HepG2 (cell line): ENCODE data around the gene ECM1. TPM values are rescaled to one million over a fixed set of nuclear protein-coding genes. Genes with fewer than 3 reads are reported as not detected.

ENCODE experiments used
- ATAC-seq: fragments of 200-7000 bp; cut with Tn5 transposase; 3 replicates; pipeline ENCODE4 v1.9.1; 2020; ENCODE audit warnings: mild to moderate bottlenecking, moderate library complexity
- BruUV-seq: library from RNA; stranded (reverse); fragments of 400-500 nt; replicated peaks from 2 replicates; lab custom pipeline; 2021; lab: Mats Ljungman, UMichigan
- CTCF ChIA-PET: fragments of 300-600 bp; formaldehyde crosslinking; extraction: SDS; loops from one replicate; lab custom pipeline; 2021; ENCODE audit warnings: low total read pairs, inconsistent platforms, low intra/inter-chr PET ratio; lab: Yijun Ruan, JAX
- POLR2A ChIA-PET: fragments of 350-600 bp; sonication (Branson Sonifier 250); formaldehyde crosslinking; loops from one replicate; lab custom pipeline; 2020; ENCODE audit warnings: antibody characterized with exemption, inconsistent platforms; lab: Yijun Ruan, JAX
- DNase-seq: peaks from one replicate; pipeline ENCODE4 v3.0.0-alpha.2; 2015; ENCODE audit warnings: low spot score
- FAIRE-seq: peaks from 3 replicates; lab custom pipeline; 2011; peaks lifted over from hg19 to GRCh38; lab: Jason Lieb, UNC
- H2AFZ ChIP-seq: one replicate; pipeline ENCODE4 v1.6.1; 2011; ENCODE audit warnings: low read length, inconsistent platforms
- H3K27ac ChIP-seq: fragments of 300-600 bp; 3 replicates; pipeline ENCODE4 v1.8.0; 2011; ENCODE audit warnings: mixed run types, mild to moderate bottlenecking, mixed read lengths, low read length, inconsistent platforms; ENCODE audit not compliant: insufficient read depth; ENCODE audit errors: extremely low read length
- H3K27me3 ChIP-seq, 2 experiments: fragments of 200-600 bp in 1 of 2; 2 replicates in 1 of 2; 3 replicates in 1 of 2; pipeline versions ENCODE4 v1.6.0 to v1.8.0; 2011; ENCODE audit warnings: low read length in 2 of 2, mild to moderate bottlenecking in 2 of 2, moderate library complexity in 2 of 2, inconsistent platforms in 1 of 2; ENCODE audit not compliant: insufficient read depth in 2 of 2, control insufficient read depth in 1 of 2
- H3K36me3 ChIP-seq, 2 experiments: fragments of 200-600 bp in 1 of 2; replicated peaks in 1 of 2; 2 replicates in 1 of 2; 3 replicates in 1 of 2; pipeline versions ENCODE4 v1.5.1 to v1.8.0; 2011; ENCODE audit warnings: low read length in 2 of 2, inconsistent platforms in 1 of 2; ENCODE audit not compliant: insufficient read depth in 2 of 2, control insufficient read depth in 1 of 2
- H3K4me1 ChIP-seq: 2 replicates; pipeline ENCODE4 v1.5.1; 2012; ENCODE audit warnings: low read length, inconsistent platforms; ENCODE audit not compliant: insufficient read depth
- H3K4me2 ChIP-seq: 2 replicates; pipeline ENCODE4 v1.6.0; 2011; ENCODE audit warnings: low read depth, low read length, inconsistent platforms
- H3K4me3 ChIP-seq, 3 experiments: fragments of 200-600 bp in 1 of 3; sonication (generic), shearing (Covaris generic) in 1 of 3; replicated peaks in 1 of 3; 2 replicates each; pipeline ENCODE4 v1.5.1; 2011 to 2016; ENCODE audit warnings: low read length in 3 of 3, inconsistent platforms in 2 of 3, low read depth in 2 of 3, mild to moderate bottlenecking in 2 of 3, control low read depth in 1 of 3, mixed read lengths in 1 of 3; ENCODE audit not compliant: insufficient read depth in 1 of 3
- H3K79me2 ChIP-seq: one replicate; pipeline ENCODE4 v1.6.1; 2011; ENCODE audit warnings: low read length, inconsistent platforms; ENCODE audit not compliant: insufficient read depth
- H3K9ac ChIP-seq: 2 replicates; pipeline ENCODE4 v1.6.0; 2011; ENCODE audit warnings: mild to moderate bottlenecking, low read depth, low read length, inconsistent platforms; ENCODE audit not compliant: insufficient read depth
- H3K9me3 ChIP-seq: 2 replicates; pipeline ENCODE4 v1.5.1; 2012; ENCODE audit warnings: mild to moderate bottlenecking, low read length
- H4K20me1 ChIP-seq: 2 replicates; pipeline ENCODE4 v1.6.0; 2011; ENCODE audit warnings: inconsistent platforms, mild to moderate bottlenecking, low read length, moderate library complexity; ENCODE audit not compliant: insufficient read depth
- ATF3 ChIP-seq: sonication (generic); formaldehyde crosslinking; IDR thresholded peaks from 2 replicates; pipeline ENCODE4 v1.4.0; 2020; ENCODE audit warnings: missing genetic modification reagents
- CENPX ChIP-seq: sonication (generic); formaldehyde crosslinking; IDR thresholded peaks from 2 replicates; pipeline ENCODE4 v1.9.0; 2021; ENCODE audit warnings: mild to moderate bottlenecking, missing genetic modification reagents, moderate library complexity
- HOXA9 ChIP-seq: sonication (generic); formaldehyde crosslinking; IDR thresholded peaks from 2 replicates; pipeline ENCODE4 v1.8.1; 2022; ENCODE audit warnings: missing genetic modification reagents, mild to moderate bottlenecking, moderate library complexity, borderline replicate concordance
- MAX ChIP-seq: IDR thresholded peaks from 2 replicates; pipeline ENCODE4 v1.6.1; 2012; ENCODE audit warnings: inconsistent platforms
- MLX ChIP-seq: IDR thresholded peaks from 2 replicates; pipeline ENCODE4 v1.6.1; 2016
- SALL1 ChIP-seq: sonication (generic); formaldehyde crosslinking; IDR thresholded peaks from 2 replicates; pipeline ENCODE4 v1.8.0; 2022; ENCODE audit warnings: mild to moderate bottlenecking, missing genetic modification reagents
- SYNCRIP ChIP-seq: fragments of 200-400 bp; formaldehyde crosslinking; IDR thresholded peaks from 2 replicates; pipeline ENCODE4 v1.6.1; 2018; ENCODE audit warnings: mild to moderate bottlenecking, low read depth, low read length; ENCODE audit not compliant: insufficient read depth
- TAF15 ChIP-seq: fragments of 200-400 bp; formaldehyde crosslinking; IDR thresholded peaks from one replicate; pipeline ENCODE4 v1.6.1; 2018; ENCODE audit warnings: mild to moderate bottlenecking, low read depth, low read length; ENCODE audit not compliant: poor library complexity, severe bottlenecking
- TRAFD1 ChIP-seq: sonication (generic); formaldehyde crosslinking; IDR thresholded peaks from 2 replicates; pipeline ENCODE4 v1.5.1; 2020; ENCODE audit warnings: missing genetic modification reagents, mild to moderate bottlenecking, borderline replicate concordance
- XBP1 ChIP-seq: sonication (generic); formaldehyde crosslinking; IDR thresholded peaks from 2 replicates; pipeline ENCODE4 v1.5.0; 2020; ENCODE audit warnings: missing genetic modification reagents
- ZNF329 ChIP-seq: sonication (generic); formaldehyde crosslinking; IDR thresholded peaks from 2 replicates; pipeline ENCODE4 v1.9.0; 2021; ENCODE audit warnings: low read depth, mild to moderate bottlenecking, missing genetic modification reagents
- ZNF598 ChIP-seq: sonication (generic); formaldehyde crosslinking; IDR thresholded peaks from 2 replicates; pipeline ENCODE4 v1.5.1; 2020; ENCODE audit warnings: mild to moderate bottlenecking, missing genetic modification reagents, borderline replicate concordance
- ZNF614 ChIP-seq: IDR thresholded peaks from 2 replicates; pipeline ENCODE4 v1.6.1; 2018; ENCODE audit warnings: missing biosample characterization, missing genetic modification reagents, inconsistent platforms, borderline replicate concordance
- WGBS: methylation state at CpG from one replicate; pipeline ENCODE4 v1.1.6; 2017; ENCODE audit warnings: low lambda C conversion rate; 5-methylcytosine and 5-hydroxymethylcytosine counted together
- in situ Hi-C: cut with HindIII; loops from 2 replicates; pipeline ENCODE4 v1.10.0; 2017; ENCODE audit warnings: low pct_unique_long_range_greater_than_20kb; ENCODE audit not compliant: extremely low pct_ligation_motif_present
- intact Hi-C: fragments of 100-400 bp; cut with micrococcal nuclease; formaldehyde crosslinking; loops from one replicate; pipeline ENCODE4 v1.10.0; 2022; ENCODE audit not compliant: unreplicated experiment
- polyA plus RNA-seq, 8 experiments: library from polyadenylated mRNA; depleted of rRNA in 3 of 8; stranded (reverse) in 7 of 8; unstranded in 1 of 8; fragments of >200 nt; fragmentation: Illumina TruSeq in 4 of 8; extraction: Trizol in 4 of 8; gene quantifications; 2 replicates each; pipeline versions ENCODE4 v1.2.1 to v1.2.3, GENCODE V29; 2011 to 2016; ENCODE audit warnings: low read depth in 4 of 8, missing spikeins in 1 of 8, mixed read lengths in 1 of 8; ENCODE audit not compliant: insufficient read depth in 1 of 8
- total RNA-seq, 5 experiments: library from RNA; depleted of rRNA; stranded (reverse); fragments of >200 nt; fragmentation: Illumina TruSeq; extraction: Trizol; gene quantifications; 2 replicates each; pipeline ENCODE4 v1.2.3, GENCODE V29; 2016; ENCODE audit warnings: low read depth in 1 of 5
- TF ChIP-seq, protein P1 (sequence below): sonication (generic); formaldehyde crosslinking; IDR thresholded peaks from 2 replicates; pipeline ENCODE4 v1.8.1; 2023; ENCODE audit warnings: mild to moderate bottlenecking, inconsistent platforms, moderate library complexity, missing genetic modification reagents, borderline replicate concordance
- TF ChIP-seq, protein P2 (sequence below): sonication (generic); formaldehyde crosslinking; IDR thresholded peaks from 2 replicates; pipeline ENCODE4 v1.4.0; 2020; ENCODE audit warnings: mild to moderate bottlenecking, missing genetic modification reagents, borderline replicate concordance

ECM1 gene
- total and polyA plus RNA-seq, 2 of the 13 experiments (the other 11 are each of a cell fraction or from before 2014, with no cell fraction given) = 0.42 to 1.0 TPM

GRCh38 chr1:150514913-150515327, 7.0 kb downstream of the ECM1 start:
- peaks cover 32% of the 10 kb centered on the region for H3K4me1 ChIP-seq
- peak overlapping the region; percentile 82 for H2AFZ ChIP-seq
- H3K79me2 ChIP-seq = no peaks in the 10 kb centered on the region
- H3K9ac ChIP-seq = peak overlapping the region; percentile 81
- BruUV-seq = TSS peak; percentile 98
- intact Hi-C loops = loop anchor here (1.0 kb wide), 1 partner anchor 17 kb away; no protein-coding TSS in a partner anchor
- ChIA-PET POLR2A (interaction anchor here (0.8 to 3.3 kb wide), 25 partner anchors 8 to 491 kb away, joined by 3 to 78 read pairs (median 5); partner anchors contain the start of genes ADAMTSL4, GOLPH3L, RPRD2 and TARS2), CTCF (no interaction called here)
- in situ Hi-C loops = no loop called here
- H4K20me1 ChIP-seq = no peaks in the 10 kb centered on the region
- H3K4me3 ChIP-seq = peak overlapping the region; percentile 56 to 84 (median 73)
- H3K27me3 ChIP-seq = no peaks in the 10 kb centered on the region; a peak in 1 of 5 replicates
- ATAC-seq = peak; percentile 28
- no peaks in the 10 kb centered on the region for H3K36me3 ChIP-seq
- FAIRE-seq = no peak
- H3K27ac ChIP-seq = peak overlapping the region; percentile 82
- 16% methylated on average over 13 of the region's 21 CpGs for WGBS
- DNase-seq = no peak
- peak overlapping the region; percentile 85 for H3K4me2 ChIP-seq
- H3K9me3 ChIP-seq = no peaks in the 10 kb centered on the region
- TF ChIP-seq TRAFD1 (CRISPR knock-in tag) (no peak), MLX (no peak), XBP1 (CRISPR knock-in tag) (no peak), ZNF598 (no peak), SALL1 (peak; percentile 12; the same call in 1 of the 2 replicates), ZNF329 (CRISPR knock-in tag) (0 out of 2 replicates have a peak, but pooled peaks have one; percentile 44), ZNF614 (CRISPR knock-in tag) (no peak), CENPX (no peak), HOXA9 (CRISPR knock-in tag) (no peak), SYNCRIP (no peak), MAX (no peak), TAF15 (no peak), ATF3 (no peak)
- TF ChIP-seq, protein P1, sequence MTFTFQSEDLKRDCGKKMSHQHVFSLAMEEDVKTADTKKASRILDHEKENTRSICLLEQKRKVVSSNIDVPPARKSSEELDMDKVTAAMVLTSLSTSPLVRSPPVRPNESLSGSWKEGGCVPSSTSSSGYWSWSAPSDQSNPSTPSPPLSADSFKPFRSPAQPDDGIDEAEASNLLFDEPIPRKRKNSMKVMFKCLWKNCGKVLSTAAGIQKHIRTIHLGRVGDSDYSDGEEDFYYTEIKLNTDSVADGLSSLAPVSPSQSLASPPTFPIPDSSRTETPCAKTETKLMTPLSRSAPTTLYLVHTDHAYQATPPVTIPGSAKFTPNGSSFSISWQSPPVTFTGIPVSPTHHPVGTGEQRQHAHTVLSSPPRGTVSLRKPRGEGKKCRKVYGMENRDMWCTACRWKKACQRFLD (CRISPR knock-in tag) = no peak
- TF ChIP-seq, protein P2, sequence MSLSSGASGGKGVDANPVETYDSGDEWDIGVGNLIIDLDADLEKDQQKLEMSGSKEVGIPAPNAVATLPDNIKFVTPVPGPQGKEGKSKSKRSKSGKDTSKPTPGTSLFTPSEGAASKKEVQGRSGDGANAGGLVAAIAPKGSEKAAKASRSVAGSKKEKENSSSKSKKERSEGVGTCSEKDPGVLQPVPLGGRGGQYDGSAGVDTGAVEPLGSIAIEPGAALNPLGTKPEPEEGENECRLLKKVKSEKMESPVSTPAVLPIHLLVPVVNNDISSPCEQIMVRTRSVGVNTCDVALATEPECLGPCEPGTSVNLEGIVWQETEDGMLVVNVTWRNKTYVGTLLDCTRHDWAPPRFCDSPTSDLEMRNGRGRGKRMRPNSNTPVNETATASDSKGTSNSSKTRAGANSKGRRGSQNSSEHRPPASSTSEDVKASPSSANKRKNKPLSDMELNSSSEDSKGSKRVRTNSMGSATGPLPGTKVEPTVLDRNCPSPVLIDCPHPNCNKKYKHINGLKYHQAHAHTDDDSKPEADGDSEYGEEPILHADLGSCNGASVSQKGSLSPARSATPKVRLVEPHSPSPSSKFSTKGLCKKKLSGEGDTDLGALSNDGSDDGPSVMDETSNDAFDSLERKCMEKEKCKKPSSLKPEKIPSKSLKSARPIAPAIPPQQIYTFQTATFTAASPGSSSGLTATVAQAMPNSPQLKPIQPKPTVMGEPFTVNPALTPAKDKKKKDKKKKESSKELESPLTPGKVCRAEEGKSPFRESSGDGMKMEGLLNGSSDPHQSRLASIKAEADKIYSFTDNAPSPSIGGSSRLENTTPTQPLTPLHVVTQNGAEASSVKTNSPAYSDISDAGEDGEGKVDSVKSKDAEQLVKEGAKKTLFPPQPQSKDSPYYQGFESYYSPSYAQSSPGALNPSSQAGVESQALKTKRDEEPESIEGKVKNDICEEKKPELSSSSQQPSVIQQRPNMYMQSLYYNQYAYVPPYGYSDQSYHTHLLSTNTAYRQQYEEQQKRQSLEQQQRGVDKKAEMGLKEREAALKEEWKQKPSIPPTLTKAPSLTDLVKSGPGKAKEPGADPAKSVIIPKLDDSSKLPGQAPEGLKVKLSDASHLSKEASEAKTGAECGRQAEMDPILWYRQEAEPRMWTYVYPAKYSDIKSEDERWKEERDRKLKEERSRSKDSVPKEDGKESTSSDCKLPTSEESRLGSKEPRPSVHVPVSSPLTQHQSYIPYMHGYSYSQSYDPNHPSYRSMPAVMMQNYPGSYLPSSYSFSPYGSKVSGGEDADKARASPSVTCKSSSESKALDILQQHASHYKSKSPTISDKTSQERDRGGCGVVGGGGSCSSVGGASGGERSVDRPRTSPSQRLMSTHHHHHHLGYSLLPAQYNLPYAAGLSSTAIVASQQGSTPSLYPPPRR (CRISPR knock-in tag) = no peak
